Neuron (in vitro differentiated cells): ENCODE data around the gene CNGA4.
A peak's percentile ranks its signal among the peaks of the same experiment; 100 is the strongest.
"Not testable (repeated sequence)": the region's sequence is repeated elsewhere in the genome, so short reads cannot be mapped to it uniquely, and the experiment has no call there.

Experiments used
- H2AFZ ChIP-seq: one replicate; pipeline ENCODE4 v1.6.1; 2013; ENCODE audit warnings: low read depth, mild to moderate bottlenecking, inconsistent platforms, low read length, moderate library complexity
- H3K27me3 ChIP-seq: one replicate; pipeline ENCODE4 v1.6.1; 2013; ENCODE audit warnings: low read length; ENCODE audit not compliant: insufficient read depth
- H3K36me3 ChIP-seq: one replicate; pipeline ENCODE4 v1.6.1; 2013; ENCODE audit warnings: low read length; ENCODE audit not compliant: insufficient read depth
- H3K4me1 ChIP-seq: one replicate; pipeline ENCODE4 v1.6.1; 2013; ENCODE audit warnings: low read length; ENCODE audit not compliant: insufficient read depth
- H3K4me3 ChIP-seq: 2 replicates; pipeline ENCODE4 v1.5.1; 2013; ENCODE audit warnings: mild to moderate bottlenecking, low read length, moderate library complexity
- H3K9me3 ChIP-seq: one replicate; pipeline ENCODE4 v1.6.1; 2013; ENCODE audit warnings: low read length

CNGA4 gene

DNA sequence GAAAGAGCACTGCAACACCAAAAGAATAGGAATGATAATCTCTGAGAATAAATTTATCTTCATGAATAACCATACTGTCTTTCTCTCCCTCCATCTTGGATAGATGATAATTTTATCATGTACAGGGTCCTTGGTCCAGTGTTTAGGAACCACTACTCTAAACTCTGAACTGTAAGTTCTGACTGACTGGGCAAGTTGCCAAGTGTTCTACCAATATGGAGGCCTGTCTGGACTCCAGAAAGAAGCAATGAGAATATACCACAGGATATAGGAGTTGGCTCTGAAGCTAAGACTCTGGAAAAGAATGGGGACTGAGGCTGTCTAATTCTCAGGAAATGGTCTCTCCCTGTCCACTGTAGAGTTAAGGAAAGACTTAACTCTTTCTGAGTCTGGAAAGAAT lies 6.0 kb upstream of the CNGA4 start:
- H3K4me1 ChIP-seq = peaks cover 16% of the 10 kb centered on the region
- H3K36me3 ChIP-seq = no peaks in the 10 kb centered on the region
- no peaks in the 10 kb centered on the region for H3K27me3 ChIP-seq
- H2AFZ ChIP-seq = no peak overlapping the region
- H3K9me3 ChIP-seq = no peaks in the 10 kb centered on the region
- H3K4me3 ChIP-seq = peak overlapping the region; percentile 78

DNA sequence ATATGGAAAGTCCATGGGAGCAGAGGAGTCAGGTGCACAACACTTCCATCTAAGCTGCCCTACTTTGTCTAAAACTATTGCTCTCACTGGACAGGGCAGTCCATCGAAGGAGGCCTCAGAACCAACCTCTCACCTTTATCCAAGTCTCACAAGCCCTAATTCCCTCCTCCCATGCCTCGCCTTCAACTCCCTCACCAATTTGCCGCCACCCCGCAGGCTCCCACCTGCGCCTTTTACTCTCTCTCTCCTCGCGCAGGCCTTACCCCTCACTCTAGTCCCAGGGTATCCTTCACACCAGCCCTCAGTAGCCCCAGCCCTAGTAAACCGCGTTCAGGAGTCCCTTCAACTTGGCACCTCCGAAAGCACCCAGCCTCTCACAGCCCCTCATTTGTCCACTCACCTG lies 4.9 kb upstream of the CNGA4 start:
- Histone ChIP-seq H3K9me3 (no peaks in the 10 kb centered on the region), H2AFZ (peak overlapping the region; percentile 60), H3K36me3 (no peaks in the 10 kb centered on the region), H3K27me3 (peaks cover 2% of the 10 kb centered on the region), H3K4me1 (peaks cover 16% of the 10 kb centered on the region), H3K4me3 (peak overlapping the region; percentile 78)

DNA sequence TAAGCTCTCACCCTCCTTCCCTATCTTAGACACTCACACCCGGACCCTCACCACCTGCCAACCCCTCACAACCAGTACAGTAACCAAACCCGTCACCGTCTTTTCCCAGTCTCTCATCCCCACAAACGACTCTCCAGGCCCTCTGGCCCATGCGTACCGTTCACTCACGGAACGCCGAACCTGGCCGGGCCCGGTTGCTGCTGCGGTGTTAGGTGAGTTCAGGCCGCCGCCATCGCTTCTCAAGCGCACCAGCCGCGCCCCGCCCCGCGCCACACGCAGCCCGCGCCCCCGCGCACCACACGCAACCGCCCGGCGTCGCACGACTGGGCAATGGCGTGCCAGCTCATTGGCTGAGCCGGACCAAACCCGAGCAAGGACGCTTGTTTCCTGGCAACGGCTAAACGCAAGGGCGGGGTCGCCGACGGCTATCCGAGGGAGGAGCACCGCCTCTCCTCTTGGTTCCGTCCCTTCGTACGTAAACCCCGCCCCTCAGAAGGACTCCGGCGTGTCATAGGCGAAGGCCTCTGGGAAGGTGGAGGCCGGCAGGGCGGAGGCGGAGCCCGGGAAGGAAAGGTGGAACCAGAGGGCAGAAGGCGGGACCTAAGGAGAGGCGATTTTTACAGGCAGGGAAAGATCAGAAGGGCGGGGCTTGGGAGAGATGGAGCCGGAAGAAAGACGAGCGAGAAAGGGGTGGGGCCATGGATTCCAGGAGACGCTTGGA lies 4.3 kb upstream of the CNGA4 start, which contains the start of gene FHIP1B:
FHIP1B (minus strand) TSS at position 250 of the 721 bp plus-strand sequence. CDS start 10,120 bp downstream, outside the sequence.
- peaks cover 16% of the 10 kb centered on the region for H3K4me1 ChIP-seq
- no peaks in the 10 kb centered on the region for H3K36me3 ChIP-seq
- no peaks in the 10 kb centered on the region for H3K9me3 ChIP-seq
- H3K4me3 ChIP-seq = peak within 1 kb of the TSS; percentile 78
- H3K27me3 ChIP-seq = peaks cover 4% of the 10 kb centered on the region
- H2AFZ ChIP-seq = peak within 1 kb of the TSS; percentile 98

DNA sequence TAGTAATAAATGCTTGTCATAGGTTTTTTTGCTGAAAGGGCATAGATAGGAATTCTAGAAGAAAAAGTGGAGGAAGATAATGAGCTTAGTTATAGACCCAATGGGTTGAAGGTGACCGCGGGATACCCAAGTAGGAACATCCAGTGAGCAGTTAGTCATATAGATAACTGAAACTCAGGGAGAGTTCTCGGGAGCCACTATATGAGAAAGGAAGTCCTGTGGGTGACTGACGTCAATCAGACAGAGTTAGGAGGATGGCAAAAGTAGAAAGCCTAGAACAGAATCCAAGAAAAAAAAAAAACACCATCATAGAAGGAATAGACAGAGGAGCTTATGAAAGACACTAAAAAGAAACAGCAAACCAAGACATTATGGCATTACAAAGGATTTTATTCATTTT lies 1.6 kb upstream of the CNGA4 start:
- Histone ChIP-seq H3K27me3 (peaks cover 7% of the 10 kb centered on the region), H3K4me3 (no peak overlapping the region)

DNA sequence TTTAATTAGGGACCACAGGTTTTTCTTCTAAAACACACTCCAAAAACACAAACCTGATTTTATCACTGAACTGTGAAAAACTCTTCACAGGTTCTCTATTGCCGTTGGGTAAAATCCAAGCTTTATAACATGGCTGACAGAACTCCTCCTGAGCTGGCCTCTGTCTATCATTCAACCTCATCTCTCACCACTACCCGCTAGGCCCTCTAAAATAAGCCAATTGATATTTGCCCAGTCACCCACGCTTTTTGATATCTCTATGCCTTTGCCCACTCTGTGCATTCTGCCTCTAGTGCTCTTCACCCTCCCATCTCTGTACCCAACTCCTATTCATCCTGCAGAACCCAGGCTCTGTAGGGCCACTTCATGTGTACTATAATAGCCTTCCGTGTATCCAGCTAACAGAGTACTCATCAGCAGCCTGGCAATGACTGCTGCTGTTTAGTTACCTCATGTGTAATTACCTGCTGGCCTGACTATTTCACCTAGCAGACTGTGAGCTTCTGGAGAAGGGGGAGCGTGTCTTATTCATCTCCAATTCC lies 1.1 kb upstream of the CNGA4 start:
- H3K9me3 ChIP-seq = no peaks in the 10 kb centered on the region
- no peaks in the 10 kb centered on the region for H3K36me3 ChIP-seq
- H3K27me3 ChIP-seq = peaks cover 11% of the 10 kb centered on the region
- H2AFZ ChIP-seq = no peak overlapping the region
- peaks cover 16% of the 10 kb centered on the region for H3K4me1 ChIP-seq
- no peak overlapping the region for H3K4me3 ChIP-seq

More for the DNA sequence above, 1.6 kb upstream of the CNGA4 start:
- Histone ChIP-seq H3K4me1 (peaks cover 16% of the 10 kb centered on the region), H3K9me3 (no peaks in the 10 kb centered on the region), H3K36me3 (no peaks in the 10 kb centered on the region), H2AFZ (no peak overlapping the region)

DNA sequence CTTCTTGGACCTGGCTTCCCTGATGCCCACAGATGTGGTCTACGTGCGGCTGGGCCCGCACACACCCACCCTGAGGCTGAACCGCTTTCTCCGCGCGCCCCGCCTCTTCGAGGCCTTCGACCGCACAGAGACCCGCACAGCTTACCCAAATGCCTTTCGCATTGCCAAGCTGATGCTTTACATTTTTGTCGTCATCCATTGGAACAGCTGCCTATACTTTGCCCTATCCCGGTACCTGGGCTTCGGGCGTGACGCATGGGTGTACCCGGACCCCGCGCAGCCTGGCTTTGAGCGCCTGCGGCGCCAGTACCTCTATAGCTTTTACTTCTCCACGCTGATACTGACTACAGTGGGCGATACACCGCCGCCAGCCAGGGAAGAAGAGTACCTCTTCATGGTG lies 1.2 kb downstream of the CNGA4 start:
- Histone ChIP-seq H3K9me3 (no peaks in the 10 kb centered on the region), H3K27me3 (peaks cover 11% of the 10 kb centered on the region), H3K4me1 (peaks cover 2% of the 10 kb centered on the region), H3K36me3 (no peaks in the 10 kb centered on the region), H2AFZ (no peak overlapping the region), H3K4me3 (no peak overlapping the region)

DNA sequence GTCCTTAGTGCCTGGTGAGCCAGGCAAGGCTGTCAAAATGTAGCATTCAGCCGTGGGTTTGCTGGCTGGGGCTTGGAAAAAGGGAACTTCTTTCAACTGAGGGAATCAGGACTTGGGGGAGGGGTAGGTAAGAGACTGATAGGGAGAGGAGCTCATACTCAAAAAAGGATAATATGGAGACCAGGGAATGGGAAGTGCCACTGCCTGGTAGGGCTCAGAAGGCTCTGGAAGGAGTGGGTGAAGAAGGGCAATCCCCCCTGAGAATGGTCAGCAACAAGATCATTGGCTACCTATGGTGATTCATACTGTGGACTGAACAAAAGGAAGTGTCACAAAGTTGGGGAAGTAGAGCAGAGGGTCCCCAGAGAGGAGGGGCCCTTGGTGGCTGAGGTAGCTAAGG lies 1.9 kb downstream of the CNGA4 start:
- Histone ChIP-seq H3K9me3 (no peaks in the 10 kb centered on the region), H3K36me3 (no peaks in the 10 kb centered on the region), H3K4me3 (no peak overlapping the region), H3K27me3 (peaks cover 11% of the 10 kb centered on the region), H3K4me1 (no peaks in the 10 kb centered on the region), H2AFZ (no peak overlapping the region)

DNA sequence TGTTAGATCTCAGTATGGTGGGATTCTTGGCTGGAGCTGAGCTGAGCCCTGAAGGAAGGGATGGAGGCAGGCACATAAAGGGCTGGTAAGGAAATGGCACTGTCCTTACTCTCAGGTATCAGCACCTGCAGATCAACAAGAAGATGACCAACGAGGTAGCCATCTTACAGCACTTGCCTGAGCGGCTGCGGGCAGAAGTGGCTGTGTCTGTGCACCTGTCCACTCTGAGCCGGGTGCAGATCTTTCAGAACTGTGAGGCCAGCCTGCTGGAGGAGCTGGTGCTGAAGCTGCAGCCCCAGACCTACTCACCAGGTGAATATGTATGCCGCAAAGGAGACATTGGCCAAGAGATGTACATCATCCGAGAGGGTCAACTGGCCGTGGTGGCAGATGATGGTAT lies 2.4 kb downstream of the CNGA4 start:
- Histone ChIP-seq H3K4me1 (no peaks in the 10 kb centered on the region), H3K9me3 (no peaks in the 10 kb centered on the region), H2AFZ (no peak overlapping the region), H3K27me3 (peaks cover 14% of the 10 kb centered on the region), H3K4me3 (no peak overlapping the region), H3K36me3 (no peaks in the 10 kb centered on the region)

DNA sequence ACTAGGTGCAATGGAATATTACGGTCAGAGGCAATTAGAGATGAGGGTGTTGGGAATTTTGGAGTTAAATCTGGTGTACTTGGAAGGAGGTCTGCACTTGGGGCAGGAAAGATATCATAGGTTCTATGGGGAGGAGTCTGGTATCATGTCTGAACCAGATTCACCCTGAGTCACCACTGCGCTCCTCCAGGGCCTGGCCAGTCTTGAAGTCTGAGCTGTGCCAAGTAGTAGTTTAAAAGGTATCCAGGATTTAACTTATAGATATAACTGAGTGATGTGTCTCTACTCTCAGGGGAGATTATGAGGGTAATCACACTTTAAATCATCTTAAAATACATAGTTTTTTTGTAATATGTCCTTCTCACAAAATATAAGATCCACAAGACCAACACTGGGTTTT lies 6.6 kb downstream of the CNGA4 start:
- H3K4me3 ChIP-seq = no peak overlapping the region
- no peaks in the 10 kb centered on the region for H3K9me3 ChIP-seq
- no peak overlapping the region for H2AFZ ChIP-seq
- H3K27me3 ChIP-seq = peaks cover 9% of the 10 kb centered on the region
- no peaks in the 10 kb centered on the region for H3K36me3 ChIP-seq
- no peaks in the 10 kb centered on the region for H3K4me1 ChIP-seq

DNA sequence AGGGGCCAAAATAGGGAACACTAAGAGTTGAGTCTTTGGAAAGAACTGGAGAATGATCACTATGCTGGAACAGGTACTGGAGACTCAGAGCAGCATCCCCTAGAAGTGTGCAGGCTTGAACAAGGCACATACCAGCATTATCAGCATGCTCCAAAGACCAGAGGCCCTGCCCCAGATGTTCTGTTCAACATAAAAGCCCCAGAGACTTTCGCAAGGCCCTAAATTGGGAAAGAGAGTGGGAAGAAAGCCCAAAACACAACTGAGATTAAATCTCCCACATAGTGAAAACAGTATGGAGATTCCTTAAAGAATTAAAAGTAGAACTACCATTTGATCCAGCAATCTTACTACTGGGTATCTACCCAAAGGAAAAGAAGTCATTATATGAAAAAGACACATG lies 9.4 kb downstream of the CNGA4 start:
- H3K9me3 ChIP-seq = no peaks in the 10 kb centered on the region
- H3K27me3 ChIP-seq = peaks cover 3% of the 10 kb centered on the region
- H3K36me3 ChIP-seq = no peaks in the 10 kb centered on the region
- no peaks in the 10 kb centered on the region for H3K4me1 ChIP-seq
- no peak overlapping the region for H3K4me3 ChIP-seq
- no peak overlapping the region for H2AFZ ChIP-seq

DNA sequence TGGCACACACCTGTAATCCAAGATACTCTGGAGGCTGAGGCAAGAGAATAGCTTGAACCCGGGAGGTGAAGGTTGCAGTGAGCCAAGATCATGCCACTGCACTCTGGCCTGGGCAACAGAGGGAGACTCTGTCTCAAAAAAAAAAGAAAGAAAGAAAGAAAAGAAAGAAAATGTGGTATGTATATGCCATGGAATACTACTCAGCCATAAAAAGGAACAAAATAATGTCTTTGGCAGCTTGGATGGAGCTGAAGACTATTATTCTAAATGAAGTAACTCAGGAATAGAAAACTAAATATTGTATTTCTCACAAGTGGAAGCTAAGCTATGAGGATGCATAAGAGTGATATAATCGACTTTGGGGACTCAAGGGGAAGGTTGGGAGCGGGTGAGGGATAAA lies 10.0 kb downstream of the CNGA4 start:
- H3K9me3 ChIP-seq, H3K4me3 ChIP-seq, H3K27me3 ChIP-seq, H3K36me3 ChIP-seq, H2AFZ ChIP-seq, H3K4me1 ChIP-seq: not testable (repeated sequence)

DNA sequence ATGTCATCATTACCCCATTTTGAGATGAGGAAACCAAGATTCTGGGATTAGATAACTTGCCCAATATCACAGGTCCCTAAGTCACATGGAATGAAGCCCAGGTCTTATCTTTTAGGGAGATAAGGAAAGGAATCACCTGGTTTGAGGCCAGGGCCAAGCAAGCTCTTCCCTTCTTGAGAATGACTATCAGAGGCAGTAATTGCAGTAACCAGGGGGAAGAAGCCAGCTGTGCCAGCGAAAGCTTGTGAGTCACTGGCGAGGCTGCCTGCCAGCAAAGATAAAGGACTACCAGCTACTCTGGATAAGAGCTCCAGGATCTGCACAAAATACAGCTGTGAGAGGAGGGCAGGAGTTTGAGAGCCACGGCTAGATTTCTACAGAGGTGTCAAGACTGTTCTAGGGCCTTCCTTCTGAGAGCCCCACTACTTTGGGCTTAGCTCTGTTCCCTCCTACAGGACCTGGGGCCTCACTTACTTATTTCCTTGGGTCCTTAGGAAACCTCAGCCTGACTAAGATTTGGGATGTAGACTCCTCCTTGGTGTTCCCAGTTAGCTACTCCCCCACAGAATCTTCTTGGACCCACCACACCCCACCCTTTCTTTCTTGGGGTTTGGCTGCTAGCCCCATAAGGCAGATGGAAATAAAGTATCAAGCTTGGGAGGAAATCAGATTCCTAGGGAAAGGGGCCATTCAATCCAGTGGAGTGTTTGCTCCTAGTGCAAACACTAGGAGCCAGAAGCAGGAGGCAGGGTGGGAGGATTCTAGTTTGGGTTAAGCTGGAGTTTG lies 11.1 kb downstream of the CNGA4 start:
- Histone ChIP-seq H2AFZ (no peak overlapping the region), H3K4me3 (no peak overlapping the region), H3K9me3 (no peaks in the 10 kb centered on the region), H3K36me3 (no peaks in the 10 kb centered on the region), H3K4me1 (no peaks in the 10 kb centered on the region), H3K27me3 (peaks cover 5% of the 10 kb centered on the region)

DNA sequence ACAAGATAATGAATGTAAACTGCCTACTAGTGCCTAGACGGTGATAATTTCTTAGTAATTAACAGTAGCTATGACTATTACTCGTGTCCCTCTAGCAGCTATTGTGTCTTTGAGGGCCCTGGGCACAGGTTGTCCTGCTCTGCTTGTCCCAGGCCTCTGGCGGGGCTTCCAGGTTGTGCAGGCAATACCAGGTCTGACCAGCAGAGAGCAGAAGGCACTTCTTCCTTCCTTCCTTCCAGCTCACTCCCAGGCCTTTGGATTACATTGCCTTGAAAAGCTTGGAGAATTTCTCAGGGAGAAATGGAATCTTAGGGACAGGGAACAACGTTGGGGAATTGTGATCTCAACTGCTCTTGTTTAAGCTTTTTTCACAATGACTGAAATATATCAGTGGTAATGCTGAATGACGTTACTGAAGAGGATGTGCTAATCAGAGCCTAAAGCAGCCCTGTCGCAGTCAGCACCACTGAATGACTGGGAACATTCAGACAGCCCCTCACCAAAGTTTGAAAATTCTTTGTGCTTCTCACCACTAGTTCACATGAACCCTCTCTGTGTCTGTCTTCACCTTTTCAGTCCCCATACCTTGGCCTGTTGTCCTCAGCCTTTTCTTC lies 12.3 kb downstream of the CNGA4 start:
- H2AFZ ChIP-seq = no peak overlapping the region
- H3K27me3 ChIP-seq = peaks cover 8% of the 10 kb centered on the region
- H3K36me3 ChIP-seq = no peaks in the 10 kb centered on the region
- H3K9me3 ChIP-seq = no peaks in the 10 kb centered on the region
- H3K4me3 ChIP-seq = no peak overlapping the region
- H3K4me1 ChIP-seq = no peaks in the 10 kb centered on the region
